Liver (tissue), 9 donors: ENCODE data around the gene CHMP4A. TPM values are rescaled to one million over a fixed set of nuclear protein-coding genes. Genes with fewer than 3 reads are reported as not detected.

ENCODE experiments used
- DNase-seq: peaks from one replicate; pipeline ENCODE4 v3.0.0-alpha.2; 2017; ENCODE audit warnings: low spot score
- H3K27ac ChIP-seq, 2 donors: one replicate each; pipeline ENCODE4 v1.7.0; 2013; ENCODE audit warnings: inconsistent platforms in 2 of 2, low read length in 2 of 2, control low read depth in 1 of 2, low read depth in 1 of 2, mild to moderate bottlenecking in 1 of 2
- H3K27me3 ChIP-seq, 4 donors: one replicate each; pipeline versions ENCODE4 v1.6.1 to v1.7.0; 2013; ENCODE audit warnings: low read length in 3 of 4, inconsistent platforms in 1 of 4, mild to moderate bottlenecking in 1 of 4, moderate library complexity in 1 of 4; ENCODE audit not compliant: control insufficient read depth in 4 of 4, insufficient read depth in 4 of 4
- H3K36me3 ChIP-seq, 4 donors: one replicate each; pipeline versions ENCODE4 v1.6.1 to v1.7.0; 2013; ENCODE audit warnings: low read length in 3 of 4, mild to moderate bottlenecking in 3 of 4, low read depth in 1 of 4, moderate library complexity in 1 of 4; ENCODE audit not compliant: control insufficient read depth in 4 of 4, insufficient read depth in 3 of 4
- H3K4me1 ChIP-seq, 4 donors: one replicate each; pipeline versions ENCODE4 v1.6.1 to v1.7.0; 2013; ENCODE audit warnings: low read length in 3 of 4, mild to moderate bottlenecking in 3 of 4, moderate library complexity in 1 of 4; ENCODE audit not compliant: control insufficient read depth in 4 of 4, insufficient read depth in 4 of 4
- H3K4me3 ChIP-seq, 3 donors: one replicate each; pipeline versions ENCODE4 v1.6.1 to v1.7.0; 2013; ENCODE audit warnings: low read length in 3 of 3, control low read depth in 1 of 3, low read depth in 1 of 3, mild to moderate bottlenecking in 1 of 3
- H3K9ac ChIP-seq, 2 donors: one replicate each; pipeline ENCODE4 v1.7.0; 2013; ENCODE audit warnings: low read length in 2 of 2, mild to moderate bottlenecking in 2 of 2, moderate library complexity in 2 of 2, control low read depth in 1 of 2, low read depth in 1 of 2
- H3K9me3 ChIP-seq, 4 donors: one replicate each; pipeline versions ENCODE4 v1.6.1 to v1.7.0; 2013; ENCODE audit warnings: low read length in 3 of 4; ENCODE audit not compliant: control insufficient read depth in 4 of 4
- EGR1 ChIP-seq, 2 donors: IDR thresholded peaks; 2 replicates each; pipeline ENCODE4 v1.6.1; 2016 to 2018; ENCODE audit warnings: antibody characterized with exemption in 2 of 2, low read depth in 2 of 2
- FOXA1 ChIP-seq: IDR thresholded peaks from 2 replicates; pipeline ENCODE4 v1.6.1; 2016; ENCODE audit warnings: antibody characterized with exemption
- FOXA2 ChIP-seq: IDR thresholded peaks from 2 replicates; pipeline ENCODE4 v1.6.1; 2016; ENCODE audit warnings: antibody characterized with exemption
- GABPA ChIP-seq, 2 donors: IDR thresholded peaks in 1 of 2; conservative IDR thresholded peaks in 1 of 2; 2 replicates each; pipeline ENCODE4 v1.6.1; 2016; ENCODE audit warnings: antibody characterized with exemption in 2 of 2, mild to moderate bottlenecking in 1 of 2, moderate library complexity in 1 of 2
- HNF4A ChIP-seq, 2 donors: conservative IDR thresholded peaks; 2 replicates each; pipeline ENCODE4 v1.6.1; 2016; ENCODE audit warnings: antibody characterized with exemption in 2 of 2, mild to moderate bottlenecking in 2 of 2
- HNF4G ChIP-seq: IDR thresholded peaks from 2 replicates; pipeline ENCODE4 v1.6.1; 2016; ENCODE audit warnings: antibody characterized with exemption
- JUND ChIP-seq, 2 donors: IDR thresholded peaks; 2 replicates each; pipeline ENCODE4 v1.6.1; 2016; ENCODE audit warnings: antibody characterized with exemption in 2 of 2
- RAD21 ChIP-seq, 2 donors: IDR thresholded peaks; 2 replicates each; pipeline ENCODE4 v1.6.1; 2016; ENCODE audit warnings: antibody characterized with exemption in 2 of 2, mild to moderate bottlenecking in 2 of 2
- REST ChIP-seq: IDR thresholded peaks from 2 replicates; pipeline ENCODE4 v1.6.1; 2016; ENCODE audit warnings: antibody characterized with exemption, mild to moderate bottlenecking
- RXRA ChIP-seq, 2 donors: IDR thresholded peaks; 2 replicates each; pipeline ENCODE4 v1.6.1; 2017 to 2018; ENCODE audit warnings: antibody characterized with exemption in 2 of 2, mild to moderate bottlenecking in 1 of 2
- SP1 ChIP-seq: IDR thresholded peaks from 2 replicates; pipeline ENCODE4 v1.6.1; 2018; ENCODE audit warnings: antibody characterized with exemption, mild to moderate bottlenecking
- YY1 ChIP-seq: IDR thresholded peaks from 2 replicates; pipeline ENCODE4 v1.6.1; 2016; ENCODE audit warnings: antibody characterized with exemption, mild to moderate bottlenecking
- ZBTB33 ChIP-seq: IDR thresholded peaks from 2 replicates; pipeline ENCODE4 v1.6.1; 2016; ENCODE audit warnings: antibody characterized with exemption
- WGBS: extraction: QIAGEN DNeasy Blood & Tissue Kit; methylation state at CpG from one replicate; pipeline ENCODE4 v1.1.7; 2013; 5-methylcytosine and 5-hydroxymethylcytosine counted together
- polyA plus RNA-seq, 2 donors: library from polyadenylated mRNA; stranded (reverse) in 1 of 2; unstranded in 1 of 2; fragments of 200-250 nt in 1 of 2; fragments of >200 nt in 1 of 2; fragmentation: Nextera tagmentation in 1 of 2; extraction: Ambion mirVana in 1 of 2; gene quantifications; one replicate each; pipeline versions ENCODE4 v1.2.1 to v1.2.3, GENCODE V29; 2013 to 2015
- total RNA-seq, 2 donors: library from RNA; depleted of rRNA; stranded (reverse); fragments of >200 nt; gene quantifications; one replicate each; pipeline ENCODE4 v1.2.3, GENCODE V29; 2014
- TF ChIP-seq, protein P1 (sequence below): fragments of 150-350 bp; IDR thresholded peaks from 2 replicates; pipeline ENCODE4 v1.5.1; 2017; ENCODE audit warnings: improper control_type of control experiment, low read depth, low read length; ENCODE audit not compliant: missing input control
- donor health status: healthy.
- donor health status: healthy.
- donor health status: healthy.
- donor health status: healthy.
- donor health status: healthy.

Gene CHMP4A
- total and polyA plus RNA-seq, 4 donors, result 14.6 to 38.7 (median 28.0) TPM

- DNase-seq, result no peak
- Histone ChIP-seq H3K4me1 (peaks cover 5 to 19% (median 10%) of the 10 kb centered on the region in 4 donors), H3K36me3 (peaks cover 10 to 50% (median 19%) of the 10 kb centered on the region in 4 donors), H3K27me3 (no peaks in the 10 kb centered on the region), H3K9ac (no peak overlapping the region), H3K27ac (no peak overlapping the region), H3K4me3 (no peak overlapping the region), H3K9me3 (no peaks in the 10 kb centered on the region)
- WGBS, result 95% methylated on average over 10 of the region's 10 CpGs
- TF ChIP-seq FOXA1, result no peak
- no peak for TF ChIP-seq RXRA (IDR thresholded peaks at IDR 0.05)
- no peak for TF ChIP-seq ZBTB33
- no peak for TF ChIP-seq RAD21 (IDR thresholded peaks at IDR 0.05)
- TF ChIP-seq YY1, result no peak
- TF ChIP-seq EGR1 (IDR thresholded peaks at IDR 0.05; ENCODE audit: low read depth in 2 of 2), result no peak
- TF ChIP-seq GABPA (IDR thresholded peaks at IDR 0.05 in 1 of 2, conservative IDR thresholded peaks at IDR 0.05 in 1 of 2), result no peak
- no peak for TF ChIP-seq HNF4G
- TF ChIP-seq, protein P1, sequence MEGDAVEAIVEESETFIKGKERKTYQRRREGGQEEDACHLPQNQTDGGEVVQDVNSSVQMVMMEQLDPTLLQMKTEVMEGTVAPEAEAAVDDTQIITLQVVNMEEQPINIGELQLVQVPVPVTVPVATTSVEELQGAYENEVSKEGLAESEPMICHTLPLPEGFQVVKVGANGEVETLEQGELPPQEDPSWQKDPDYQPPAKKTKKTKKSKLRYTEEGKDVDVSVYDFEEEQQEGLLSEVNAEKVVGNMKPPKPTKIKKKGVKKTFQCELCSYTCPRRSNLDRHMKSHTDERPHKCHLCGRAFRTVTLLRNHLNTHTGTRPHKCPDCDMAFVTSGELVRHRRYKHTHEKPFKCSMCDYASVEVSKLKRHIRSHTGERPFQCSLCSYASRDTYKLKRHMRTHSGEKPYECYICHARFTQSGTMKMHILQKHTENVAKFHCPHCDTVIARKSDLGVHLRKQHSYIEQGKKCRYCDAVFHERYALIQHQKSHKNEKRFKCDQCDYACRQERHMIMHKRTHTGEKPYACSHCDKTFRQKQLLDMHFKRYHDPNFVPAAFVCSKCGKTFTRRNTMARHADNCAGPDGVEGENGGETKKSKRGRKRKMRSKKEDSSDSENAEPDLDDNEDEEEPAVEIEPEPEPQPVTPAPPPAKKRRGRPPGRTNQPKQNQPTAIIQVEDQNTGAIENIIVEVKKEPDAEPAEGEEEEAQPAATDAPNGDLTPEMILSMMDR, result no peak
- no peak for TF ChIP-seq JUND (IDR thresholded peaks at IDR 0.05)
- no peak for TF ChIP-seq HNF4A (conservative IDR thresholded peaks at IDR 0.05)
- TF ChIP-seq FOXA2, result no peak
- TF ChIP-seq SP1, result no peak
- TF ChIP-seq REST, result no peak
These were observed 26.3 kb downstream of the CHMP4A start for GRCh38 chr14:24186831-24187538.

DNA sequence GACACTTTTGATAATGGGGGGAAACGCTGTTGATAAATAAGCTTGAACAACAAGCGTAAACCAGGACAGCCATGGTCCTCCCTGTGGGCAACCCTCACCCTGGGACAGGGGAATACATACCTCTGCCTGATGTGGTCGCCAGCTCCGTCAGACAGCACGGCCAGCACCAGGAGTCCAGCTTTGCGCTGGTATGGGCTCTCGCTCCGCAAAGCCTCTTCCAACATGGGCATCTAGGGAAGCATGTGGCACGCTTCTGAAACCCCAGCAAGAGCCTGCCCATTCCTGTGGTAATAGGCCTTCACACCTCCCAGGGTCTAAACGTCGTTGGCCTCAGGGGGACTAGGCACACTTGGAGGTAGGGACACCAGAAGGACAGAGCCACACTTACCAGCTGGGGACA, 27.5 kb downstream of the CHMP4A start:
- H3K4me1 ChIP-seq, result peaks cover 5 to 19% (median 11%) of the 10 kb centered on the region in 4 donors
- no peaks in the 10 kb centered on the region for H3K27me3 ChIP-seq
- no peak overlapping the region for H3K4me3 ChIP-seq
- H3K9me3 ChIP-seq, result no peaks in the 10 kb centered on the region
- no peak overlapping the region for H3K27ac ChIP-seq
- no peak overlapping the region for H3K9ac ChIP-seq
- DNase-seq, result no peak
- TF ChIP-seq RAD21 (IDR thresholded peaks at IDR 0.05), result no peak
- 94% methylated on average over 11 of the region's 11 CpGs for WGBS
- H3K36me3 ChIP-seq, result peaks cover 15 to 60% (median 20%) of the 10 kb centered on the region in 4 donors
